MM.1S (cell line): ENCODE measurements around the gene PLXNA2.

Experiments used
- CTCF ChIP-seq: fragments of 300-600 bp; sonication (generic); IDR thresholded peaks from 2 replicates; pipeline ENCODE4 v1.5.1; 2016; ENCODE audit warnings: antibody characterized with exemption, low read length, mixed read lengths
- EZH2phosphoT487 ChIP-seq: fragments of 300-600 bp; sonication (generic); IDR thresholded peaks from 2 replicates; pipeline ENCODE4 v1.6.1; 2018; ENCODE audit warnings: antibody characterized with exemption, low read length

- TF ChIP-seq CTCF (peak; percentile 99), EZH2phosphoT487 (no peak)
Measured at GRCh38 chr1:208132287-208132882, 111.8 kb downstream of the PLXNA2 start.
